Activated CD4-positive, alpha-beta T cell treated with anti-CD3 and anti-CD28 coated beads for 36 hours (primary cell): ENCODE results near the gene SASH1. TPM values are rescaled to one million over a fixed set of nuclear protein-coding genes. Genes with fewer than 3 reads are reported as not detected.

Experiments
- ATAC-seq: fragments of 200-7000 bp; cut with Tn5 transposase; one replicate; pipeline ENCODE4 v1.10.0; 2021; ENCODE audit warnings: mild to moderate bottlenecking, moderate library complexity
- CTCF ChIA-PET: fragments of 350-600 bp; sonication (Branson Sonifier 250); formaldehyde crosslinking; loops from one replicate; lab custom pipeline; 2021; ENCODE audit warnings: antibody characterized with exemption; lab: Charles Lee
- POLR2A ChIA-PET: fragments of 350-600 bp; sonication (Branson Sonifier 250); formaldehyde crosslinking; loops from one replicate; lab custom pipeline; 2021; ENCODE audit warnings: antibody characterized with exemption, inconsistent platforms; lab: Charles Lee
- DNase-seq: peaks from one replicate; pipeline ENCODE4 v3.0.0-alpha.2; 2020
- H3K27ac Mint-ChIP-seq: one replicate; pipeline ENCODE4 v1.8.0; 2021; ENCODE audit warnings: mixed read lengths
- H3K27me3 Mint-ChIP-seq: one replicate; pipeline ENCODE4 v1.8.0; 2021; ENCODE audit warnings: mixed read lengths
- H3K36me3 Mint-ChIP-seq: one replicate; pipeline ENCODE4 v1.8.0; 2021; ENCODE audit warnings: low read depth, mixed read lengths
- H3K4me1 Mint-ChIP-seq: one replicate; pipeline ENCODE4 v1.8.0; 2021; ENCODE audit warnings: mixed read lengths
- H3K4me3 Mint-ChIP-seq: one replicate; pipeline ENCODE4 v1.8.0; 2021; ENCODE audit warnings: mild to moderate bottlenecking, moderate library complexity, mixed read lengths
- H3K9me3 Mint-ChIP-seq: one replicate; pipeline ENCODE4 v1.8.0; 2021; ENCODE audit warnings: low read depth, mixed read lengths
- intact Hi-C, 2 experiments: fragments of 100-400 bp; cut with DNase I in 1 of 2; cut with micrococcal nuclease in 1 of 2; formaldehyde crosslinking; loops; one replicate each; pipeline versions ENCODE4 v1.14.2 to v1.15.1; 2022 to 2024; cut with DNase I, micrococcal nuclease
- total RNA-seq, 2 experiments: library from RNA; stranded (reverse); gene quantifications; one replicate each; pipeline ENCODE4 v1.2.3, GENCODE V29; 2021

The SASH1 gene
- total RNA-seq, 2 experiments from 2014 or later, result 0.26 to 0.46 TPM

- no peak overlapping the region for H3K27ac Mint-ChIP-seq
- ChIA-PET POLR2A (interaction anchor here (0.6 kb wide), 1 partner anchor 215 kb away, joined by 4 read pairs; no protein-coding TSS in a partner anchor), CTCF (interaction anchor here (0.6 to 1.1 kb wide), 2 partner anchors 9 to 207 kb away, joined by 3 read pairs; no protein-coding TSS in a partner anchor)
- DNase-seq (no peak), ATAC-seq (no peak)
- H3K9me3 Mint-ChIP-seq, result no peaks in the 10 kb centered on the region
- intact Hi-C loops, result no loop called here
- H3K4me1 Mint-ChIP-seq, result no peaks in the 10 kb centered on the region
- H3K27me3 Mint-ChIP-seq, result peaks cover 8% of the 10 kb centered on the region
- H3K4me3 Mint-ChIP-seq, result no peak overlapping the region
- H3K36me3 Mint-ChIP-seq, result no peaks in the 10 kb centered on the region
Observed at GRCh38 chr6:148407372-148407771, 64.7 kb downstream of the SASH1 start.

- intact Hi-C loops, result no loop called here
- H3K4me3 Mint-ChIP-seq, result no peak overlapping the region
- no peaks in the 10 kb centered on the region for H3K36me3 Mint-ChIP-seq
- POLR2A ChIA-PET, result no interaction called here
- H3K9me3 Mint-ChIP-seq, result no peaks in the 10 kb centered on the region
- H3K27ac Mint-ChIP-seq, result no peak overlapping the region
- H3K27me3 Mint-ChIP-seq, result peaks cover 17% of the 10 kb centered on the region
- CTCF ChIA-PET, result interaction anchor here (1.0 kb wide), 1 partner anchor 11 kb away, joined by 3 read pairs; no protein-coding TSS in a partner anchor
- no peak for ATAC-seq
- no peak for DNase-seq
- no peaks in the 10 kb centered on the region for H3K4me1 Mint-ChIP-seq
Observed at GRCh38 chr6:148413321-148414091, 70.9 kb downstream of the SASH1 start.

GRCh38 chr6:148414092-148414489, 71.5 kb downstream of the SASH1 start:
- Mint-ChIP-seq H3K9me3 (no peaks in the 10 kb centered on the region), H3K36me3 (no peaks in the 10 kb centered on the region), H3K4me1 (no peaks in the 10 kb centered on the region), H3K27me3 (peaks cover 20% of the 10 kb centered on the region), H3K27ac (no peak overlapping the region), H3K4me3 (no peak overlapping the region)
- intact Hi-C loops, result no loop called here
- ATAC-seq (no peak), DNase-seq (no peak)
- CTCF ChIA-PET, result no interaction called here
- POLR2A ChIA-PET, result no interaction called here

GRCh38 chr6:148414836-148415235, 72.2 kb downstream of the SASH1 start:
- POLR2A ChIA-PET, result no interaction called here
- H3K9me3 Mint-ChIP-seq, result no peaks in the 10 kb centered on the region
- CTCF ChIA-PET, result no interaction called here
- no peak overlapping the region for H3K27ac Mint-ChIP-seq
- ATAC-seq (no peak), DNase-seq (no peak)
- intact Hi-C loops, result no loop called here
- no peaks in the 10 kb centered on the region for H3K36me3 Mint-ChIP-seq
- peaks cover 20% of the 10 kb centered on the region for H3K27me3 Mint-ChIP-seq
- no peaks in the 10 kb centered on the region for H3K4me1 Mint-ChIP-seq
- no peak overlapping the region for H3K4me3 Mint-ChIP-seq

- no peak overlapping the region for H3K4me3 Mint-ChIP-seq
- intact Hi-C loops, result no loop called here
- H3K9me3 Mint-ChIP-seq, result no peaks in the 10 kb centered on the region
- no peak for ATAC-seq
- CTCF ChIA-PET, result no interaction called here
- no peak overlapping the region for H3K27ac Mint-ChIP-seq
- POLR2A ChIA-PET, result no interaction called here
- no peaks in the 10 kb centered on the region for H3K36me3 Mint-ChIP-seq
- H3K4me1 Mint-ChIP-seq, result no peaks in the 10 kb centered on the region
- H3K27me3 Mint-ChIP-seq, result peaks cover 20% of the 10 kb centered on the region
- no peak for DNase-seq
Observed at GRCh38 chr6:148415511-148416260, 73.0 kb downstream of the SASH1 start.

DNA sequence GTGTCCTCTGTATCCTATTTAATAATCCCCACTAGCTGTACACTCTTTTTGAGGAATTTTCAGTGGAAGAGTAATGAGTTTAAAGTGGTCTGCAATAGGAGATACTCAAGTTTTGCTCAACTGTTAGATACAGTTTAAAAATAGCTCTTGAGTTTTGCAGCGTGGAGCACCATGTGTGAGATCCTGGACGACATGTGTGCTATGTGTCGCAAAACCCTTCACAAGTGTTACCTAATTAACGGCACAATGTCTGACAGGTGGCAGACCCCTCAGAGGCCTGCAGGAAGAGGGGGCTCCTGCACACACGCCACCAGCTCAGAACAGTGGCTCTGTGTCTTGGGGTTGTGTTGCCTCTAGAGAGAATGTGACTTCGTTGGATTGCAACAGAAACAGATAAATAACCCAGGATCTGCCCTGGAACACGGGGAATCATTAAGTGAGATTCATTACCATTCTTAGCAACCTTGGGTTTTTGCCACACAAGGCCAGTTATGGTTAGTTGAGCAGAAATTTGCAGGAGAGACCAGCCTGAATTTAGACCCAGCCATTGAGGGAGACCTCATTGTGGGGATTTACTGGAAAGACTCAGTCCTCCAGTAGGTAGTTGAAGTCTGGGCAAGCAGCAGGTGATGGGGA, 73.8 kb downstream of the SASH1 start:
- Mint-ChIP-seq H3K4me1 (no peaks in the 10 kb centered on the region), H3K9me3 (no peaks in the 10 kb centered on the region), H3K27ac (no peak overlapping the region), H3K4me3 (no peak overlapping the region), H3K36me3 (no peaks in the 10 kb centered on the region), H3K27me3 (peaks cover 20% of the 10 kb centered on the region)
- intact Hi-C loops, result no loop called here
- ChIA-PET POLR2A (no interaction called here), CTCF (no interaction called here)
- DNase-seq, result no peak
- no peak for ATAC-seq

- H3K4me1 Mint-ChIP-seq, result no peaks in the 10 kb centered on the region
- H3K27me3 Mint-ChIP-seq, result peaks cover 20% of the 10 kb centered on the region
- no peaks in the 10 kb centered on the region for H3K9me3 Mint-ChIP-seq
- H3K27ac Mint-ChIP-seq, result no peak overlapping the region
- intact Hi-C loops, result no loop called here
- no peak for DNase-seq
- H3K4me3 Mint-ChIP-seq, result no peak overlapping the region
- no peaks in the 10 kb centered on the region for H3K36me3 Mint-ChIP-seq
- ChIA-PET CTCF (no interaction called here), POLR2A (no interaction called here)
- no peak for ATAC-seq
Observed at GRCh38 chr6:148417045-148417444, 74.4 kb downstream of the SASH1 start.

DNA sequence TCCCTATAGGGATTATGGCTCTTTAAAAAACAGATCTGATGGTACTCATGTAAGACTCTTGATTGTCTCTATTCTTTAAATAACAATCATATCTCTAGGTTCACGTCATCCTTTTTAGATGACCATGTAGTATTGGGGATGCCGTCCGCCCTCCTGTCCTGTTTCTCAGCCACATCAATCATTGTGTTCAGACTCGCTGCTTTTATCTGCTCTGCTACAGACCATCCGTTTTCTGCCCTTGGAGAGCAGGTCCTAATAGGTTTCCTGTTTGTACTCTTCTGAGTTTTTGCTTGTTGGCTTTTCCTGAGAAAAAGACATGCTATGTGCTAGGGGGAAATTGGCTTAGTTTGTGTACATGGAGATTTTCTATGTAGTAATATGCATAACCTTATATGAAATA, 76.8 kb downstream of the SASH1 start:
- Mint-ChIP-seq H3K9me3 (no peaks in the 10 kb centered on the region), H3K27ac (no peak overlapping the region), H3K4me1 (no peaks in the 10 kb centered on the region), H3K36me3 (no peaks in the 10 kb centered on the region), H3K4me3 (no peak overlapping the region), H3K27me3 (peaks cover 12% of the 10 kb centered on the region)
- ATAC-seq, result no peak
- intact Hi-C loops, result no loop called here
- DNase-seq, result no peak
- CTCF ChIA-PET, result no interaction called here
- POLR2A ChIA-PET, result no interaction called here

DNA sequence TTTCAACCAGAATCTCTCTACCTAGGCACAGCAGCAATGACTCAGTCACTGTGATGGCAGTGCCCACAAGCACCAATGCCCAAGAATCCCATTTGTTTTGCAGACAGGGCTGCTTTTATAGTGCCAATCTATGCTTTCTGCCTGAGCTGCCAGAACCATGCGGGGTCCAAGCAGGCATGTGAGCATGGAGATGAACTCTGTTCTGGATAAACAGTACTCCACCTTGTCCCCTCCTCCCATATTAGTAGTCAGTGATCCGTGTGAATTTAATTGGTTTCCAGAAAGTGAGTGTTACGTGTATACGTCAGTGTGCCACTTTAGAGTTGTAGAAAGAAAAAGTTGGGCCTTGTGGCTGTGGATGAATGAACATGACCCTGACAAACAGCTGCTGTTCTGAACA, 79.4 kb downstream of the SASH1 start:
- H3K4me1 Mint-ChIP-seq, result peaks cover 3% of the 10 kb centered on the region
- intact Hi-C loops, result no loop called here
- CTCF ChIA-PET, result no interaction called here
- peaks cover 14% of the 10 kb centered on the region for H3K27me3 Mint-ChIP-seq
- DNase-seq, result no peak
- no peaks in the 10 kb centered on the region for H3K9me3 Mint-ChIP-seq
- no peak overlapping the region for H3K4me3 Mint-ChIP-seq
- no peak overlapping the region for H3K27ac Mint-ChIP-seq
- H3K36me3 Mint-ChIP-seq, result no peaks in the 10 kb centered on the region
- POLR2A ChIA-PET, result no interaction called here
- ATAC-seq, result no peak

DNA sequence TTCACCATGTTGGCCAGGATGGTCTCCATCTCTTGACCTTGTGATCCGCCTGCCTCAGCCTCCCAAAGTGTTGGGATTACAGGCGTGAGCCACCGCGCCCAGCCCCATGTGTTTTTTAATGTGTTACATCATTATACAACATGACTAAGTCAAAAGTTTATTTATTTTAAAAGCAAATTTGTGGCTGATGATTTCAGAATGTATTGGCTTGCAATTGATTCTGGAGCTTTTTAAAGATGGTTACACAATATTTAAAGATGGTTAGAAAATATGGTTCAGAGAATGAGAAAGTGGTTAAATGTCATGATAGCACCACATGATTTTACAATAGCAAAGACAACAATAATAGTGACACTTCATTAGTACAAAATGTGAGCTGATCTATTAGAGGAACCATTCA, 80.5 kb downstream of the SASH1 start:
- H3K4me3 Mint-ChIP-seq, result no peak overlapping the region
- ATAC-seq, result no peak

GRCh38 chr6:148423601-148424270, 81.1 kb downstream of the SASH1 start:
- intact Hi-C loops, result no loop called here
- Mint-ChIP-seq H3K9me3 (no peaks in the 10 kb centered on the region), H3K27me3 (peaks cover 5% of the 10 kb centered on the region), H3K4me3 (no peak overlapping the region), H3K27ac (no peak overlapping the region), H3K36me3 (no peaks in the 10 kb centered on the region), H3K4me1 (peaks cover 3% of the 10 kb centered on the region)
- DNase-seq (no peak), ATAC-seq (no peak)
- ChIA-PET CTCF (no interaction called here), POLR2A (no interaction called here)

More for the DNA sequence above, 80.5 kb downstream of the SASH1 start:
- intact Hi-C loops, result no loop called here
- POLR2A ChIA-PET, result no interaction called here
- H3K4me1 Mint-ChIP-seq, result peaks cover 3% of the 10 kb centered on the region
- H3K36me3 Mint-ChIP-seq, result no peaks in the 10 kb centered on the region
- CTCF ChIA-PET, result no interaction called here
- H3K27me3 Mint-ChIP-seq, result peaks cover 11% of the 10 kb centered on the region
- no peak for DNase-seq
- no peak overlapping the region for H3K27ac Mint-ChIP-seq
- no peaks in the 10 kb centered on the region for H3K9me3 Mint-ChIP-seq
